H1 (cell line): ENCODE results near the gene IL17RE. TPM values are rescaled to one million over a fixed set of nuclear protein-coding genes. Genes with fewer than 3 reads are reported as not detected.

ENCODE experiments used
- CTCF ChIA-PET: fragments of 300-600 bp; sonication (Branson Sonifier 250); formaldehyde crosslinking; loops from one replicate; lab custom pipeline; 2021; ENCODE audit not compliant: partially characterized antibody; lab: Charles Lee
- POLR2A ChIA-PET: fragments of 300-600 bp; sonication (Branson Sonifier 250); formaldehyde crosslinking; loops from one replicate; lab custom pipeline; 2021; ENCODE audit warnings: inconsistent platforms; ENCODE audit not compliant: partially characterized antibody; lab: Charles Lee
- DNase-seq, 2 experiments: peaks; one replicate each; pipeline versions ENCODE4 v3.0.0 to v3.0.0-alpha.2; 2010 to 2022; ENCODE audit warnings: low spot score in 2 of 2, low read depth in 1 of 2, mixed read lengths in 1 of 2
- FAIRE-seq: peaks from 2 replicates; lab custom pipeline; 2011; peaks lifted over from hg19 to GRCh38; lab: Jason Lieb, UNC
- H2AFZ ChIP-seq: 2 replicates; pipeline ENCODE4 v1.8.1; 2012; ENCODE audit warnings: low read length, inconsistent platforms
- H2AK5ac ChIP-seq: 2 replicates; pipeline ENCODE4 v1.6.1; 2013; ENCODE audit warnings: low read depth, low read length
- H2BK120ac ChIP-seq: replicated peaks from 2 replicates; pipeline ENCODE3; 2013; ENCODE audit warnings: low read depth, low read length, inconsistent platforms
- H2BK12ac ChIP-seq: 2 replicates; pipeline ENCODE4 v1.6.1; 2013; ENCODE audit warnings: low read depth, low read length
- H2BK15ac ChIP-seq: 2 replicates; pipeline ENCODE4 v1.6.1; 2013; ENCODE audit warnings: low read length
- H2BK20ac ChIP-seq: 2 replicates; pipeline ENCODE4 v1.6.1; 2013; ENCODE audit warnings: low read length
- H2BK5ac ChIP-seq: 2 replicates; pipeline ENCODE4 v1.6.1; 2013; ENCODE audit warnings: low read depth, low read length
- H3K14ac ChIP-seq: 2 replicates; pipeline ENCODE4 v1.6.1; 2013; ENCODE audit warnings: inconsistent platforms; ENCODE audit not compliant: insufficient read length
- H3K18ac ChIP-seq: 2 replicates; pipeline ENCODE4 v1.6.1; 2013; ENCODE audit warnings: low read length; ENCODE audit errors: extremely low read depth
- H3K23ac ChIP-seq: 2 replicates; pipeline ENCODE4 v1.6.1; 2013; ENCODE audit warnings: inconsistent platforms; ENCODE audit not compliant: insufficient read length
- H3K23me2 ChIP-seq: 2 replicates; pipeline ENCODE4 v1.6.1; 2013; ENCODE audit warnings: low read depth, low read length
- H3K27ac ChIP-seq: 2 replicates; pipeline ENCODE4 v1.6.1; 2011; ENCODE audit warnings: low read depth, low read length, inconsistent platforms
- H3K27me3 ChIP-seq, 4 experiments: replicated peaks in 1 of 4; 1 replicate in 1 of 4; 2 replicates in 3 of 4; pipeline versions ENCODE4 v1.6.1 to v1.8.1; 2011 to 2013; ENCODE audit warnings: low read length in 3 of 4, mild to moderate bottlenecking in 3 of 4, inconsistent platforms in 2 of 4, mixed read lengths in 2 of 4, moderate library complexity in 1 of 4; ENCODE audit not compliant: control insufficient read depth in 3 of 4, insufficient read depth in 3 of 4; ENCODE audit errors: extremely low read depth in 1 of 4
- H3K36me3 ChIP-seq, 4 experiments: 2 replicates each; pipeline versions ENCODE4 v1.6.1 to v1.8.1; 2011 to 2013; ENCODE audit warnings: mild to moderate bottlenecking in 4 of 4, low read length in 3 of 4, moderate library complexity in 2 of 4, control low read depth in 1 of 4, inconsistent platforms in 1 of 4; ENCODE audit not compliant: insufficient read depth in 4 of 4, control insufficient read depth in 2 of 4
- H3K4ac ChIP-seq: replicated peaks from 2 replicates; pipeline ENCODE3; 2013; ENCODE audit warnings: low read length, low read depth, mixed read lengths, inconsistent platforms; ENCODE audit not compliant: insufficient read length
- H3K4me1 ChIP-seq, 4 experiments: replicated peaks in 1 of 4; 1 replicate in 1 of 4; 2 replicates in 3 of 4; pipeline versions ENCODE4 v1.6.1 to v1.8.1; 2011 to 2013; ENCODE audit warnings: low read length in 3 of 4, inconsistent platforms in 2 of 4, mixed read lengths in 1 of 4; ENCODE audit not compliant: insufficient read depth in 4 of 4, control insufficient read depth in 3 of 4
- H3K4me2 ChIP-seq, 2 experiments: 2 replicates each; pipeline versions ENCODE4 v1.6.1 to v1.8.1; 2011 to 2013; ENCODE audit warnings: low read depth in 2 of 2, low read length in 2 of 2, control low read depth in 1 of 2, inconsistent platforms in 1 of 2, mild to moderate bottlenecking in 1 of 2; ENCODE audit not compliant: insufficient read depth in 1 of 2
- H3K4me3 ChIP-seq, 4 experiments: fragments of 200-600, 300-600 bp in 1 of 4; sonication (generic), shearing (Covaris generic), sonication (Bioruptor Twin) in 1 of 4; 2 replicates each; pipeline versions ENCODE4 v1.5.1 to v1.8.1; 2011 to 2016; ENCODE audit warnings: low read length in 4 of 4, low read depth in 3 of 4, control low read depth in 2 of 4, inconsistent platforms in 2 of 4, mild to moderate bottlenecking in 2 of 4, mixed read lengths in 1 of 4, moderate library complexity in 1 of 4; ENCODE audit not compliant: insufficient read depth in 2 of 4; ENCODE audit errors: extremely low read depth in 1 of 4
- H3K56ac ChIP-seq: replicated peaks from 2 replicates; pipeline ENCODE3; 2013; ENCODE audit warnings: low read depth, mild to moderate bottlenecking, mixed read lengths, low read length, inconsistent platforms; ENCODE audit not compliant: insufficient read length
- H3K79me1 ChIP-seq: 2 replicates; pipeline ENCODE4 v1.6.1; 2013; ENCODE audit warnings: low read depth, low read length, control low read depth
- H3K79me2 ChIP-seq, 2 experiments: 2 replicates each; pipeline versions ENCODE4 v1.6.1 to v1.8.1; 2012 to 2013; ENCODE audit warnings: low read length in 2 of 2, mild to moderate bottlenecking in 2 of 2, inconsistent platforms in 1 of 2; ENCODE audit not compliant: insufficient read depth in 2 of 2, control insufficient read depth in 1 of 2
- H3K9ac ChIP-seq, 4 experiments: replicated peaks in 1 of 4; 1 replicate in 1 of 4; 2 replicates in 3 of 4; pipeline versions ENCODE4 v1.6.1 to v1.8.1; 2011 to 2013; ENCODE audit warnings: low read depth in 3 of 4, low read length in 3 of 4, control low read depth in 2 of 4, mild to moderate bottlenecking in 2 of 4, moderate library complexity in 2 of 4, inconsistent platforms in 1 of 4; ENCODE audit errors: extremely low read depth in 1 of 4
- H3K9me3 ChIP-seq, 2 experiments: 2 replicates each; pipeline versions ENCODE4 v1.6.1 to v1.8.1; 2012 to 2013; ENCODE audit warnings: mild to moderate bottlenecking in 2 of 2, moderate library complexity in 2 of 2, control low read depth in 1 of 2, inconsistent platforms in 1 of 2, low read depth in 1 of 2, low read length in 1 of 2, mixed read lengths in 1 of 2; ENCODE audit not compliant: insufficient read depth in 2 of 2
- H4K20me1 ChIP-seq, 2 experiments: replicated peaks in 1 of 2; 2 replicates each; pipeline versions ENCODE3 to v1.8.1; 2011 to 2013; ENCODE audit warnings: inconsistent platforms in 2 of 2, low read length in 2 of 2, mild to moderate bottlenecking in 1 of 2; ENCODE audit not compliant: insufficient read depth in 2 of 2, control insufficient read depth in 1 of 2
- H4K5ac ChIP-seq: 2 replicates; pipeline ENCODE4 v1.6.1; 2013; ENCODE audit warnings: low read length, low read depth, mixed read lengths, inconsistent platforms; ENCODE audit not compliant: insufficient read length
- H4K8ac ChIP-seq: 2 replicates; pipeline ENCODE4 v1.8.0; 2013; ENCODE audit warnings: mild to moderate bottlenecking, moderate library complexity, low read length, inconsistent platforms; ENCODE audit not compliant: insufficient read depth; ENCODE audit errors: extremely low read depth
- H4K91ac ChIP-seq: replicated peaks from 2 replicates; pipeline ENCODE3; 2013; ENCODE audit warnings: low read length, mixed read lengths, inconsistent platforms; ENCODE audit not compliant: insufficient read length
- BACH1 ChIP-seq: IDR thresholded peaks from 2 replicates; pipeline ENCODE4 v1.6.1; 2012; ENCODE audit warnings: low read length, improper control_type of control experiment
- KDM1A ChIP-seq: fragments of 200-600, 300-600 bp; sonication (generic); IDR thresholded peaks from 2 replicates; pipeline ENCODE4 v1.7.1; 2016; ENCODE audit warnings: mild to moderate bottlenecking, low read length, borderline replicate concordance
- MAFK ChIP-seq: IDR thresholded peaks from 2 replicates; pipeline ENCODE4 v1.6.1; 2012; ENCODE audit warnings: low read depth, mild to moderate bottlenecking, improper control_type of control experiment, low read length
- SUZ12 ChIP-seq: fragments of 200-600 bp; sonication (generic); IDR thresholded peaks from 2 replicates; pipeline ENCODE4 v1.6.1; 2012; ENCODE audit warnings: mild to moderate bottlenecking, inconsistent platforms, low read length, moderate library complexity, mixed read lengths
- WGBS, 2 experiments: shearing (Covaris generic) in 1 of 2; methylation state at CpG; one replicate each; pipeline versions ENCODE4 v1.1.6 to v1.1.7; 2013 to 2015; ENCODE audit warnings: low lambda C conversion rate in 2 of 2, mixed read lengths in 2 of 2, inconsistent platforms in 1 of 2, low coverage in 1 of 2, missing lambda C conversion rate in 1 of 2; ENCODE audit not compliant: insufficient replicate concordance in 2 of 2, insufficient coverage in 1 of 2, insufficient read length in 1 of 2; ENCODE audit errors: extremely low coverage in 1 of 2, missing lambda C conversion rate in 1 of 2; 5-methylcytosine and 5-hydroxymethylcytosine counted together
- polyA plus RNA-seq, 7 experiments: library from polyadenylated mRNA; depleted of rRNA in 3 of 7; stranded (reverse) in 5 of 7; unstranded in 2 of 7; fragments of >200 nt in 5 of 7; fragments of 200-250 nt in 2 of 7; gene quantifications; 1 replicate in 5 of 7; 2 replicates in 1 of 7; 4 replicates in 1 of 7; pipeline versions ENCODE4 v1.2.1 to v1.2.3, GENCODE V29; 2011 to 2013; ENCODE audit warnings: missing spikeins in 2 of 7, mixed read lengths in 2 of 7
- total RNA-seq: library from RNA; stranded (reverse); fragmentation: NEBNext Ultra II Directional; extraction: Animal tissue kit (Norgen Biotek cat#: 25700); gene quantifications from 2 replicates; pipeline ENCODE4 v1.2.1, GENCODE V29; 2021
- TF ChIP-seq, protein P1 (sequence below): IDR thresholded peaks from 2 replicates; pipeline ENCODE4 v1.6.1; 2012; ENCODE audit warnings: low read length, inconsistent platforms

IL17RE gene
- total and polyA plus RNA-seq, 2 of the 8 experiments (the other 6 are each of a cell fraction or from before 2014, with no cell fraction given) = 3.4 to 4.9 TPM

DNA sequence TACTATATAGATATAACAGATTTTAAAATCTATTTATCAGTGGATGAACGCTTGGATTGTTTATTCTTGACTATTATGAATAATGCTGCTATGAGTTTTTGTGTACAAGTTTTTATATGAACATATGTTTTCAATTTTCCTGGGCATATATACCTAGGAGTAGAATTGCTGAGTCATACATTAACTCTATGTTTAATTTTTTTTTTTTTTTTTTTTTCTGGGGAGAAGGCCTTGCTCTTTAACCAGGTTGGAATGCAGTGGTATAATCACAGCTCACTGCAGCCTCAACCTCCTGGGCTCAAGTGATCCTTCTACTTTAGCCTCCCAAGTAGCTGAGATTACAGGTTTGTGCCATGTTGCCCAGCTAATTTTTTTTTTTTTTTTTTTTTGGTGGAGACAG, 31.7 kb upstream of the IL17RE start:
- Histone ChIP-seq H2BK12ac (no peak overlapping the region), H2BK20ac (no peak overlapping the region), H3K79me2 (no peaks in the 10 kb centered on the region), H3K4me3 (no peak overlapping the region), H3K14ac (no peak overlapping the region), H3K79me1 (no peaks in the 10 kb centered on the region), H4K91ac (no peak overlapping the region), H3K23ac (no peak overlapping the region), H3K4me1 (no peaks in the 10 kb centered on the region), H2BK5ac (no peak overlapping the region), H3K36me3 (no peaks in the 10 kb centered on the region), H4K5ac (no peak overlapping the region), H3K9ac (no peak overlapping the region), H3K27ac (no peak overlapping the region), H3K4me2 (no peak overlapping the region), H2BK15ac (no peak overlapping the region), H2AFZ (no peak overlapping the region), H2AK5ac (no peak overlapping the region), H3K56ac (no peak overlapping the region), H4K20me1 (no peaks in the 10 kb centered on the region), H3K4ac (no peak overlapping the region), H2BK120ac (no peak overlapping the region), H3K18ac (no peak overlapping the region), H3K9me3 (no peaks in the 10 kb centered on the region), H4K8ac (no peak overlapping the region), H3K27me3 (no peaks in the 10 kb centered on the region), H3K23me2 (no peaks in the 10 kb centered on the region)
- FAIRE-seq = no peak
- CTCF ChIA-PET = interaction anchor here (0.6 to 0.7 kb wide), 4 partner anchors 43 to 513 kb away, joined by 3 to 4 read pairs (median 3); no protein-coding TSS in a partner anchor
- POLR2A ChIA-PET = no interaction called here
- peak; percentile 58; the same call in 1 of the 2 replicates for TF ChIP-seq MAFK
- no peak for TF ChIP-seq SUZ12
- TF ChIP-seq BACH1 = peak; percentile 66
- TF ChIP-seq KDM1A = no peak
- TF ChIP-seq, protein P1, sequence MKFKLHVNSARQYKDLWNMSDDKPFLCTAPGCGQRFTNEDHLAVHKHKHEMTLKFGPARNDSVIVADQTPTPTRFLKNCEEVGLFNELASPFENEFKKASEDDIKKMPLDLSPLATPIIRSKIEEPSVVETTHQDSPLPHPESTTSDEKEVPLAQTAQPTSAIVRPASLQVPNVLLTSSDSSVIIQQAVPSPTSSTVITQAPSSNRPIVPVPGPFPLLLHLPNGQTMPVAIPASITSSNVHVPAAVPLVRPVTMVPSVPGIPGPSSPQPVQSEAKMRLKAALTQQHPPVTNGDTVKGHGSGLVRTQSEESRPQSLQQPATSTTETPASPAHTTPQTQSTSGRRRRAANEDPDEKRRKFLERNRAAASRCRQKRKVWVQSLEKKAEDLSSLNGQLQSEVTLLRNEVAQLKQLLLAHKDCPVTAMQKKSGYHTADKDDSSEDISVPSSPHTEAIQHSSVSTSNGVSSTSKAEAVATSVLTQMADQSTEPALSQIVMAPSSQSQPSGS = no peak
- no peak for DNase-seq
- 60% methylated on average over 1 of the region's 1 CpG; no CpG with 5 or more reads in 1 of the 2 experiments for WGBS, 2 experiments
